ENCODE data around the gene GEN1.

- TF ChIP-seq, protein P1, sequence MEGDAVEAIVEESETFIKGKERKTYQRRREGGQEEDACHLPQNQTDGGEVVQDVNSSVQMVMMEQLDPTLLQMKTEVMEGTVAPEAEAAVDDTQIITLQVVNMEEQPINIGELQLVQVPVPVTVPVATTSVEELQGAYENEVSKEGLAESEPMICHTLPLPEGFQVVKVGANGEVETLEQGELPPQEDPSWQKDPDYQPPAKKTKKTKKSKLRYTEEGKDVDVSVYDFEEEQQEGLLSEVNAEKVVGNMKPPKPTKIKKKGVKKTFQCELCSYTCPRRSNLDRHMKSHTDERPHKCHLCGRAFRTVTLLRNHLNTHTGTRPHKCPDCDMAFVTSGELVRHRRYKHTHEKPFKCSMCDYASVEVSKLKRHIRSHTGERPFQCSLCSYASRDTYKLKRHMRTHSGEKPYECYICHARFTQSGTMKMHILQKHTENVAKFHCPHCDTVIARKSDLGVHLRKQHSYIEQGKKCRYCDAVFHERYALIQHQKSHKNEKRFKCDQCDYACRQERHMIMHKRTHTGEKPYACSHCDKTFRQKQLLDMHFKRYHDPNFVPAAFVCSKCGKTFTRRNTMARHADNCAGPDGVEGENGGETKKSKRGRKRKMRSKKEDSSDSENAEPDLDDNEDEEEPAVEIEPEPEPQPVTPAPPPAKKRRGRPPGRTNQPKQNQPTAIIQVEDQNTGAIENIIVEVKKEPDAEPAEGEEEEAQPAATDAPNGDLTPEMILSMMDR (IDR thresholded peaks at IDR 0.05), result no peak
- TF ChIP-seq POLR2A (IDR thresholded peaks at IDR 0.05), result no peak
Measured at GRCh38 chr2:17800219-17800618, 46.3 kb downstream of the GEN1 start.
